Epithelial cell of proximal tubule (primary cell): ENCODE measurements around the gene CDH13. TPM values are rescaled to one million over a fixed set of nuclear protein-coding genes. Genes with fewer than 3 reads are reported as not detected.

Experiments
- DNase-seq: peaks from one replicate; pipeline ENCODE4 v3.0.0-alpha.2; 2011; ENCODE audit warnings: low read depth
- H3K4me3 ChIP-seq: 2 replicates; pipeline ENCODE4 v1.5.1; 2011; ENCODE audit warnings: low read depth, mild to moderate bottlenecking, low read length
- total RNA-seq: library from RNA; depleted of rRNA; stranded (reverse); fragments of >200 nt; gene quantifications from 2 replicates; pipeline ENCODE4 v1.2.3, GENCODE V29; 2015
- TF ChIP-seq, protein P1 (sequence below): conservative IDR thresholded peaks from 2 replicates; pipeline ENCODE4 v1.5.1; 2012; ENCODE audit warnings: low read depth, mild to moderate bottlenecking, low read length

Gene CDH13
- total RNA-seq, 1 donor from 2014 or later = 85.4 TPM

GRCh38 chr16:83577078-83577745 is 950.4 kb downstream of the CDH13 start:
- TF ChIP-seq, protein P1, sequence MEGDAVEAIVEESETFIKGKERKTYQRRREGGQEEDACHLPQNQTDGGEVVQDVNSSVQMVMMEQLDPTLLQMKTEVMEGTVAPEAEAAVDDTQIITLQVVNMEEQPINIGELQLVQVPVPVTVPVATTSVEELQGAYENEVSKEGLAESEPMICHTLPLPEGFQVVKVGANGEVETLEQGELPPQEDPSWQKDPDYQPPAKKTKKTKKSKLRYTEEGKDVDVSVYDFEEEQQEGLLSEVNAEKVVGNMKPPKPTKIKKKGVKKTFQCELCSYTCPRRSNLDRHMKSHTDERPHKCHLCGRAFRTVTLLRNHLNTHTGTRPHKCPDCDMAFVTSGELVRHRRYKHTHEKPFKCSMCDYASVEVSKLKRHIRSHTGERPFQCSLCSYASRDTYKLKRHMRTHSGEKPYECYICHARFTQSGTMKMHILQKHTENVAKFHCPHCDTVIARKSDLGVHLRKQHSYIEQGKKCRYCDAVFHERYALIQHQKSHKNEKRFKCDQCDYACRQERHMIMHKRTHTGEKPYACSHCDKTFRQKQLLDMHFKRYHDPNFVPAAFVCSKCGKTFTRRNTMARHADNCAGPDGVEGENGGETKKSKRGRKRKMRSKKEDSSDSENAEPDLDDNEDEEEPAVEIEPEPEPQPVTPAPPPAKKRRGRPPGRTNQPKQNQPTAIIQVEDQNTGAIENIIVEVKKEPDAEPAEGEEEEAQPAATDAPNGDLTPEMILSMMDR = no peak
- no peak overlapping the region for H3K4me3 ChIP-seq
- DNase-seq = no peak

DNA sequence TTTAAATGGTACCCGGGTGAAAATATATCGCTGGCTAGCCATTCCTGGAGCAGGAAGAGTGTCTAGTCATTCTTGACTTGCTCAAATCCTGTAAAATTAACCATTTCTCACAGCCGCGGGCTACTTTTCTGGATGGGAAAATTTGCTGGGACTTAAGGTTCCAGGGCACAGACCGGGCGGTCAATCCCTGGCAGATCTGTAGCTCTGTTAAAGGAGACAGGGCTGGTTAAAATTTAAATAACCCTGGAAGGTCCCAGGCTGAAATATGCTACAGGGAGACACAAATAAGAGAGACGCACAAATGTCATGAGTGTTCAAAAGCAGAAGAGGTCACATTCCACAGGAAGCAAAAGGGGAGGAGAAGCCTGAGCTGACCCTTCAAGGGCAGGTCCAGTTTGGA is 951.4 kb downstream of the CDH13 start:
- DNase-seq = no peak
- TF ChIP-seq, protein P1 = no peak

DNA sequence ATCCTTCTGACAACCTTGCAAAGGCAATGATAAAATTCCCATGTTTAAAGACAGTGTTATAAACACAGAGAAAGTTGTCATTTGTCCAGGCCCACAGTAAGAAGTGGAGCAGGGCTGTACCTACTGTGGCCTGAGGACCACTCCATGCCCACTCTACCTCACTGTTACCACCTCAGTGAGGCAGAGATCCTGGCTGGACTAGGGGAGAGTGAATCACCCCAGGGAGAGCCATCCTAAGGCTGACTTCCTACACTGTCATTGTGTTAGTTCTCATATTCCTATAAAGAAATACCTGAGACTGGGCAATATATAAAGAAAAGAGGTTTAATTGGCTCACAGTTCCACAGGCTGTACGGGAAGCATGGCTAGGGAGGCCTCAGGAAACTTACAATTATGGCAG is 952.3 kb downstream of the CDH13 start:
- H3K4me3 ChIP-seq = no peak overlapping the region
- TF ChIP-seq, protein P1 = no peak
- DNase-seq = no peak

More for the DNA sequence above, 951.4 kb downstream of the CDH13 start:
- H3K4me3 ChIP-seq = no peak overlapping the region

GRCh38 chr16:83579436-83579835 is 952.7 kb downstream of the CDH13 start:
- H3K4me3 ChIP-seq = no peak overlapping the region
- TF ChIP-seq, protein P1 = no peak
- DNase-seq = peak; percentile 66

DNA sequence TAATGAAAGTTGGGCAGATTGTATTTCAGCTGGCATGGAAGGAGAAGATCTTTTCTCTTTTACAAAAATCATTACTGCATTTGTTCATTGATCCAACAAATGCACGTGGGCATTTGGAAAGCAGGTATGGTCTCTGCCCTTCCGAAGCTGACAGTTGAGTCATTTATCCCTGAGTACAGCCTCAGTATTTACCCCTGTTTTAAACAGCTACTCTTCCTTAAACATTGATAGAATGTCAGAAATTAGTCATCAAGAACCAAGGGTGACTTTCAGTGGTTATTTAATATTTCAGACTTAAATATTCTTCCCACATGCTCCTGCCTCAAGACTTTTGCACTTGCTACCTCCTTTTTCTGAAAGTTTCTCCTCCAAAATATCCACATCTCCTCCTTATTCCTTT is 954.3 kb downstream of the CDH13 start:
- no peak overlapping the region for H3K4me3 ChIP-seq
- DNase-seq = peak; percentile 33
- TF ChIP-seq, protein P1 = no peak

GRCh38 chr16:83581994-83582747 is 955.4 kb downstream of the CDH13 start:
- TF ChIP-seq, protein P1 = no peak
- no peak for DNase-seq
- no peak overlapping the region for H3K4me3 ChIP-seq

- no peak overlapping the region for H3K4me3 ChIP-seq
- TF ChIP-seq, protein P1 = no peak
- no peak for DNase-seq
Measured at GRCh38 chr16:83586036-83586435, 959.3 kb downstream of the CDH13 start.
